Non-pigmented ciliary epithelial cell (primary cell): ENCODE results near the gene VASH1.

Experiments
- DNase-seq: peaks from one replicate; pipeline ENCODE4 v3.0.0-alpha.2; 2010; ENCODE audit warnings: low read depth

The VASH1 gene

GRCh38 chr14:76742966-76743365, 18.3 kb upstream of the VASH1 start:
- no peak for DNase-seq

DNA sequence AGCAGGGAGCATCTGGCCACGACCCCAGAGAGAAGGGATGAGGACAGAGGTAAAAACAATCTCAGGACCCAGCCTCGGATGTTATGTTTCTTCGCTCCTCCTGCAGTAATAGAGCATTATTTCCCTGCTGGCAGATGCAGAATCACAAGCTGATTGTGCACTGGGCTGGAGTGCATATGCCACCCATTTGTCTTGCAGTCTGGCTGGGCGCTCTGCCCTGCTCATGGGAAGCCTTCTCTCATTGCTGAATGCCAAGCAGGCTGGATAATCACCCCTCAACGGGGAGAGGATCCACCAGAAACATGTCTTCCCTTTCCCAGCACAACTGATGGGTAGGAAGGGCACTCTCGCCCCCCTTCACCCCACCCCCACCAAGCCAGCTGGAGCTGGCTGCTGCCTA, 8.5 kb upstream of the VASH1 start:
- DNase-seq = no peak

GRCh38 chr14:76753541-76754198, 7.6 kb upstream of the VASH1 start:
- DNase-seq = no peak

- no peak for DNase-seq
Measured at GRCh38 chr14:76754586-76754985, 6.7 kb upstream of the VASH1 start.

- no peak for DNase-seq
Measured at GRCh38 chr14:76755610-76756370, 5.5 kb upstream of the VASH1 start.

- no peak for DNase-seq
Measured at GRCh38 chr14:76756371-76756750, 4.9 kb upstream of the VASH1 start.

GRCh38 chr14:76759589-76759988, 1.7 kb upstream of the VASH1 start:
- no peak for DNase-seq

- no peak for DNase-seq
Measured at GRCh38 chr14:76760331-76761135, 735 bp upstream of the VASH1 start.

DNA sequence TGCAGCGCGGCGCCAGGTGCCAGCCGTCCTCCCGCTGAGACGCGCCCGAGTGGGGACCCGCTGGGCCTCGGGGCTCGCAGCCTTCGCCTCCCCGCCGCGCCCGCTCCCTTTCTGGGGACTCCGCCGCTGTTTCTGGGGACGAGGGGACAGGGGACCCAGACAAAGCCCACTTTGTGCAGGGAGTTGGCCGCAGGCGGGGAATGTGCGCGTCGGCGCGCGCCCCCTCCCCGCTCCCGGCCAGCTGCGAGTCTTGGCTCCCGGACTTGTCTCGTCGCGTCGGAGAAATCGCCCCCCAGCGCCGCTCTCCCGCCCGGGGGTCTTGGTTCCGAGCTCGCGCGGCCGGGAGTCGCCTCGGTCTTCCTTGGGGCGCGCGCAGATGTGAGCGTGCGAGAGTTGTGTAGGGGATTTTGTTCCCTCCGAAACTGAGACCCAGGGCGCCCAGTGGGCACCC, 717 bp downstream of the VASH1 start:
- DNase-seq = no peak

GRCh38 chr14:76762411-76763095, 1.3 kb downstream of the VASH1 start:
- no peak for DNase-seq

- no peak for DNase-seq
Measured at GRCh38 chr14:76763096-76764041, 2.1 kb downstream of the VASH1 start.

DNA sequence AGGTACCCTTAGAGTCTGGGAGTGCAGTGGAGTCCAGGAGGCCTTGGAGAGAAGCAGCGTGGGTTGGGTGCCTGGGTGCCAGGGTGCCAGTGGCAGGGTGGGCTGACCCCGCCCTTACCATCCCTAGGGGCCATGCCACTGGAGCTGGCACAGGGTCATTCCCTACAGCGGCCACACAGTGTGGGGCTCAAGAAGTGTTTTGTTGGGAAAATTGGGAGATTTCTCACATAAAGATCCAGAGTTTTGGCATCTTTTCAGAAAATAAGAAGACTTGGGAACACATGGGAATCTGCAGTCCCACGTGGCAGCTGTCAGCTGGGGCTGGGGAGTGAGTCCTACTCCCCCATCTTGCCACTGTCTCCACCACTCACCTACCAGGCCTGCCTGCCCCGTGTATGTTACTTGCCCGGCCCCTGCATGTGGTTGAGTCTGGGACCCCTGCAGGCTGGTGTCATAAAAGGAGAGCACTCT, 4.2 kb downstream of the VASH1 start:
- DNase-seq = no peak

GRCh38 chr14:76767681-76768656, 6.7 kb downstream of the VASH1 start:
- DNase-seq = no peak

GRCh38 chr14:76768671-76769500, 7.6 kb downstream of the VASH1 start:
- DNase-seq = no peak

DNA sequence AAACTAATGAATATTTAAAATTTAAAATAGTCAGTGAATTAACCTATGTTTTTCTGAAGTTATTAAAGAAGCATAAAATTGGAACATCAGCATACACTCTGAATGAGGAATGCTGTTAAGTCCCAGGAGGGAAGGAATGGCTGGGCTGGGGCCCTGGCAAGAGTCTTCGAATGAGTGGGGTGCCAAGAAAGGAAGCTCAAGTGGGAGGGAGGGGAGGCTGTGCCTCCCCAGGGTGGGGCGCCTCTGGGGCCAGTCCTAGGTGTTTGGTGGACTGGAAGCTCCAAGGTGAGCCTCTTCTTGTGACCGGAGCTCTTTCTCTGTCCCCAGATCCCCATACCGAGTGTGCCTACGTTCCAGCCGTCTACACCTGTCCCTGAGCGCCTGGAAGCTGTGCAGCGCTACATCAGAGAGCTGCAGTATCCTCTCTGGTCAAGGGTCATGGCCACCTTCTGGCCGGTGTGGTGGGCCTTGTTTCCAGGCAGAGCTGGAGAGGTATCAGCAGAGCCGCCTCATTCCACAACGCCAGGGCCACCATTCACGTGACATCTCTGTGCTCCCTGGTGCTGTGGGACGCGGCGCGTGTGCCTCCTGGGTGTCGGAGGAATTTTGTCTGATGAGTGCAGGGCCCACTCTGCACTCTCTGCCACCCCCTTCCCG, 8.5 kb downstream of the VASH1 start:
- DNase-seq = no peak

GRCh38 chr14:76770521-76771436, 9.5 kb downstream of the VASH1 start:
- DNase-seq = no peak

DNA sequence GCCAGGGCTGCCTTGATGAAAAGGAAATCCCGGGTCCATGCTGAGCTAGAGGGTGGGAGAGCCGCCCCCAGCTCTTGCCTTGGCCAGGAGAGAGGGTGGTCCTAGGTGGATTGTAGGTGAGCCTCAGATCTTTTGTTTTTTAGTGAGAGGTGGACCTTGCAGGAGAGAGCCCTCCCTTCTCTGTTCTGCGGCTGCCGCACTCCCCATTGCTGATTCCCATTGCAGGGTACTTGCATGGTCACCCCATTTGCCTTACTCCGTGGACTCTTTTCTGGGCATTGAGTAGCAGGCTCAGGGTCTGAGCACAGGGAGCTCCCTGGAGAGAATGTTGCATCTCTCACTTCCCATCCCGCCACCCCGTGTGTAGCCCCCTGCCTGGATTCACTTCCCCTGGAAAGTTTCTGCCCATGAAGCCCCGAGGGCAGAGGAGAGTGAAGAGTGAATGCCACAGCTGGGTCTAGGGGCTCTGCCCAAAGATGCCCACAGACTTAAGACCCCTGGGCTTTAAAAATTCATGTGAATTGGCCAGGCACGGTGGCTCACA, 10.2 kb downstream of the VASH1 start:
- DNase-seq = no peak
